Endothelial cell (in vitro differentiated cells): Measurements from ENCODE around the gene DGAT2. TPM values are rescaled to one million over a fixed set of nuclear protein-coding genes. Genes with fewer than 3 reads are reported as not detected.

ENCODE experiments used
- DNase-seq: peaks from one replicate; pipeline ENCODE4 v3.0.0; 2021; ENCODE audit warnings: low spot score
- H3K27ac Mint-ChIP-seq: one replicate; pipeline ENCODE4 v1.8.0; 2021; ENCODE audit warnings: mixed read lengths, inconsistent platforms; ENCODE audit not compliant: unreplicated experiment
- H3K27me3 Mint-ChIP-seq: one replicate; pipeline ENCODE4 v1.8.0; 2021; ENCODE audit warnings: mild to moderate bottlenecking, moderate library complexity, mixed read lengths, inconsistent platforms; ENCODE audit not compliant: unreplicated experiment
- H3K36me3 Mint-ChIP-seq: one replicate; pipeline ENCODE4 v1.8.0; 2021; ENCODE audit warnings: mild to moderate bottlenecking, low read depth, mixed read lengths, inconsistent platforms; ENCODE audit not compliant: unreplicated experiment
- H3K4me1 Mint-ChIP-seq: one replicate; pipeline ENCODE4 v1.8.0; 2021; ENCODE audit warnings: mild to moderate bottlenecking, mixed read lengths, inconsistent platforms; ENCODE audit not compliant: unreplicated experiment
- H3K4me3 Mint-ChIP-seq: one replicate; pipeline ENCODE4 v1.8.0; 2021; ENCODE audit warnings: mild to moderate bottlenecking, mixed read lengths, inconsistent platforms; ENCODE audit not compliant: unreplicated experiment
- H3K9me3 Mint-ChIP-seq: one replicate; pipeline ENCODE4 v1.8.0; 2021; ENCODE audit warnings: mixed read lengths, inconsistent platforms; ENCODE audit not compliant: unreplicated experiment
- total RNA-seq: library from RNA; stranded (reverse); fragmentation: NEBNext Ultra II Directional; extraction: Animal tissue kit (Norgen Biotek cat#: 25700); gene quantifications from one replicate; pipeline ENCODE4 v1.2.1, GENCODE V29; 2021; ENCODE audit not compliant: unreplicated experiment
- TF ChIP-seq, protein P1 (sequence below): fragments of 200-600 bp; sonication (generic); IDR thresholded peaks from one replicate; pipeline ENCODE4 v1.5.0; 2021; ENCODE audit warnings: antibody characterized with exemption; ENCODE audit not compliant: unreplicated experiment

The DGAT2 gene
- total RNA-seq, 1 donor from 2014 or later, result 0.51 TPM

DNA sequence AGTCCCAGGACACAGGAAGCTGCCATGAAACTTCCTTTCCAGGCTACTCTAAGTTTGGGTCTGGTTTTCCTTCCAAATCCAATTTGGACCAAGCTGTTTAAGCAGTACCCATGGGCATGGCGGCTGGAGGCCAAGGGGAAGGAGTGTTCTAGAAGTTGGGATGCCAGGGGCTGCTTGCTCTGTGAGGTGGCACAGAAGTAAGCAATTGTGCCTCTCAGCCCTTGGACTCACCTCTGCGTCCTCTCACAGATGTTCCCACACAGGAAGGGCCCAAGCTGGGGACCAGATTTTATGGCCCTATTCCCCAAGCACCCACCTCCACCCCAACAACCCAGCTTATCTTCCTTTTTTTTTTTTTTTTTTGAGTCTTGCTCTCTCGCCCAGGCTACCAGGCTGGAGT, 3.5 kb upstream of the DGAT2 start:
- H3K9me3 Mint-ChIP-seq, result no peaks in the 10 kb centered on the region
- TF ChIP-seq, protein P1, sequence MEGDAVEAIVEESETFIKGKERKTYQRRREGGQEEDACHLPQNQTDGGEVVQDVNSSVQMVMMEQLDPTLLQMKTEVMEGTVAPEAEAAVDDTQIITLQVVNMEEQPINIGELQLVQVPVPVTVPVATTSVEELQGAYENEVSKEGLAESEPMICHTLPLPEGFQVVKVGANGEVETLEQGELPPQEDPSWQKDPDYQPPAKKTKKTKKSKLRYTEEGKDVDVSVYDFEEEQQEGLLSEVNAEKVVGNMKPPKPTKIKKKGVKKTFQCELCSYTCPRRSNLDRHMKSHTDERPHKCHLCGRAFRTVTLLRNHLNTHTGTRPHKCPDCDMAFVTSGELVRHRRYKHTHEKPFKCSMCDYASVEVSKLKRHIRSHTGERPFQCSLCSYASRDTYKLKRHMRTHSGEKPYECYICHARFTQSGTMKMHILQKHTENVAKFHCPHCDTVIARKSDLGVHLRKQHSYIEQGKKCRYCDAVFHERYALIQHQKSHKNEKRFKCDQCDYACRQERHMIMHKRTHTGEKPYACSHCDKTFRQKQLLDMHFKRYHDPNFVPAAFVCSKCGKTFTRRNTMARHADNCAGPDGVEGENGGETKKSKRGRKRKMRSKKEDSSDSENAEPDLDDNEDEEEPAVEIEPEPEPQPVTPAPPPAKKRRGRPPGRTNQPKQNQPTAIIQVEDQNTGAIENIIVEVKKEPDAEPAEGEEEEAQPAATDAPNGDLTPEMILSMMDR, result no peak
- DNase-seq, result no peak
- H3K27me3 Mint-ChIP-seq, result peaks cover 11% of the 10 kb centered on the region
- H3K36me3 Mint-ChIP-seq, result no peaks in the 10 kb centered on the region
- peaks cover 3% of the 10 kb centered on the region for H3K4me1 Mint-ChIP-seq
- no peak overlapping the region for H3K4me3 Mint-ChIP-seq
- no peak overlapping the region for H3K27ac Mint-ChIP-seq

DNA sequence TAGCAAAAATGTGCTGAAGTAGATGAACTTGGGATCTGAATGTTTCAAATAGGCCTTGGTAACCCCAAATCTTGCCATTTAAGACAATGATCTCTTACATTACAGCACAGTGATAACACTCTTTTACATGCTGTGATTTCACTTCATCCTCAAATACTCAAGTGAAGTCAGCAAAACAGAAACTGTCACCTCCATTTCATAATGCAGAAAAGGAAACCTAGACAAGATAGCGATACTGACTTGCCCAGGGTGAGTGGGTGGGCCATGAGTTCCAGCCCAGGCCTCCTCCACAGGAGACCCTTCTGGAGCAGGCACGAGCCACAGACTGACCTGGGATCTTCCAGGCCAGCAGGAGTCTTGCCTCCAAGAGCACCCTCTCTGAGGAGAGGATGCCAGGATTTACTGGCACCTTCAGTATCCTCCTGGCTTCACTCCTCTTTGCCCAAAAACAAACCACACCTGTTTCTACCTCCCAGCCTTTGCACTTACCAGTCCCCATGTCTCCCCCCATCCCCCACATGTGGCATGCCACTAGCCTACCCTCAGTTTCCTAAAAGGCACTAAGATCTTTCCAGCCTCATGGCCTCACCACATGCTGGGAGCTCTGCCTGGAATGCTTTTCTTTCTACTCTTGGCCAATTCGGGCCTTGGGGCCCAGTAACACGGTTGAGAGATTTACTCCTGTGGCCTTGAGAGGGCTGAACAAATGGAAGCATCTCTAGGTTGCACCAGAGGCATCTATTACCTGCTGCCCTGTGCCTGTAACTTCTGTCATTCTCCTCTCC, 1.9 kb upstream of the DGAT2 start:
- H3K4me1 Mint-ChIP-seq, result peaks cover 3% of the 10 kb centered on the region
- TF ChIP-seq, protein P1, result no peak
- H3K4me3 Mint-ChIP-seq, result no peak overlapping the region
- no peaks in the 10 kb centered on the region for H3K9me3 Mint-ChIP-seq
- no peak overlapping the region for H3K27ac Mint-ChIP-seq
- H3K36me3 Mint-ChIP-seq, result no peaks in the 10 kb centered on the region
- DNase-seq, result no peak
- peaks cover 20% of the 10 kb centered on the region for H3K27me3 Mint-ChIP-seq

DNA sequence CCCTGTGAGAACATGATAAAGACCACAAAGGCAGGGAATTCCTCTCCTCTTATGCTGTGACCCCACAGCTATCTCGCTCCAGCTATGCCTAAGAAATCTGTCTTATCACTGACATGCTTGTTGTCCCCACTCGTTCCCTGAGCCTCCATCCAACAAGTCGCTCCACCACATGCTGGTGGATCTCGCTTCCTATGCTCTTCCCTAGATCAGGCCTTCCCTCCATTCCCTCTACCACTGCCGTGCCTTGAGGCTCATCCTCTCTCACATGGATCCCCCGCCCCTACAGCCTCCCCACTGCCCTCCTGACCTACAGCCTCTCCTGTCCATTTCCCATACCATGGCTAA, 1.4 kb upstream of the DGAT2 start:
- no peak overlapping the region for H3K4me3 Mint-ChIP-seq
- no peak overlapping the region for H3K27ac Mint-ChIP-seq
- H3K9me3 Mint-ChIP-seq, result no peaks in the 10 kb centered on the region
- TF ChIP-seq, protein P1, result no peak
- peaks cover 3% of the 10 kb centered on the region for H3K4me1 Mint-ChIP-seq
- H3K27me3 Mint-ChIP-seq, result peaks cover 20% of the 10 kb centered on the region
- no peak for DNase-seq
- H3K36me3 Mint-ChIP-seq, result no peaks in the 10 kb centered on the region

DNA sequence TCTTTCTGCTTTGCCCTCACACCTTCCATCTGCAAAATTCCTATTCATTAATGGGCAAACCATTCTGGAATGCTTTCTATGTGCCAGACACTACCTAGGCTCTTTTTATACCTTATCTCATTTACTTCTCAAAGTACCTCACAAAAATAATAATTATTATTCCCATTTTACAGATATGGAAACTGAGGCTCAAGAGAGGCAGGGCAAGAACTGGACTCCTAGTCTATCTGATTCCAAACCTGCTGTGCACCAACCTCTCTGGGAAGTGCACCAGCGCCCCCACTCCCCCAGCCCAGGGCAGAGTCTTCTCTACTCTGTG, 826 bp upstream of the DGAT2 start:
- Mint-ChIP-seq H3K36me3 (no peaks in the 10 kb centered on the region), H3K9me3 (no peaks in the 10 kb centered on the region), H3K4me3 (no peak overlapping the region), H3K27me3 (peaks cover 20% of the 10 kb centered on the region), H3K4me1 (peaks cover 3% of the 10 kb centered on the region), H3K27ac (no peak overlapping the region)
- TF ChIP-seq, protein P1, result no peak
- no peak for DNase-seq

DNA sequence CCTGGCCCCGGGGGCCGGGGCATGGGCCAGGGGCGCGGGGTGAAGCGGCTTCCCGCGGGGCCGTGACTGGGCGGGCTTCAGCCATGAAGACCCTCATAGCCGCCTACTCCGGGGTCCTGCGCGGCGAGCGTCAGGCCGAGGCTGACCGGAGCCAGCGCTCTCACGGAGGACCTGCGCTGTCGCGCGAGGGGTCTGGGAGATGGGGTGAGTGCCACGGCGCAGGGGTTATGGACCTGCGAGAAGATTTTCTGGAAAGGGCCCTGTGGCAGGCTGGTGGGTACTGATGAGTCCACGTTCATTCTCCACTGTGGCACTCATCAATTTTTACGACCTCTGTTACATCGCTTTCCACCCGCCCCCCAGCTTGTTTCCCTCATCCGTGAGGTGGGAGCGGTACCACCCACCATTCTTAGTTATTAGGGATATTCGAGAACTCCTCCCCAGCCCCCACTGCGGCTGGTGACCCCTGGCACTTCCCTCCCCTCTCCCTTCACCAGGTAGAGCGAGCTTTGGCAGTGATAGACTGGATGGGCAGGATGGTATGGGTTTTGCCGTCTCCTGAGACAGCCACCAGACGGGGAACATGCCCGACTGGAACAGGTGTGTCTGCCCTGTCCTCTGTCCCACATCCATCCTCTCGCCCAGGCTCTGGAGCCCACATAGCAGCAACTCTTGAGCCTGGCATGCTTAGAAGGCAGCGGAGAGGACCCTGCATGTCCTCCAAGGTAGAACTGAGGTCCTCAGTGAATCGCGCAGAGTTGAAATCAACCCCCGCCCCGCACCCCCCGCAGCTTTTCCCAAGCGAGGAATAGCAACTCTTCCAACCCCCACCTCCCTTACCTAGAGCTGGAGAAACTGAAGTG, 562 bp downstream of the DGAT2 start:
- no peak for DNase-seq
- H3K9me3 Mint-ChIP-seq, result no peaks in the 10 kb centered on the region
- H3K4me3 Mint-ChIP-seq, result no peak overlapping the region
- H3K36me3 Mint-ChIP-seq, result no peaks in the 10 kb centered on the region
- H3K27me3 Mint-ChIP-seq, result peaks cover 23% of the 10 kb centered on the region
- TF ChIP-seq, protein P1, result no peak
- peaks cover 3% of the 10 kb centered on the region for H3K4me1 Mint-ChIP-seq
- H3K27ac Mint-ChIP-seq, result no peak overlapping the region
